HepG2 (cell line): Measurements from ENCODE around the gene MFSD11. TPM values are rescaled to one million over a fixed set of nuclear protein-coding genes. Genes with fewer than 3 reads are reported as not detected.

Source experiments
- ARHGAP35 ChIP-seq: sonication (generic); formaldehyde crosslinking; IDR thresholded peaks from 2 replicates; pipeline ENCODE4 v1.9.0; 2022; ENCODE audit warnings: mild to moderate bottlenecking, inconsistent platforms, moderate library complexity, missing genetic modification reagents, borderline replicate concordance
- ATM ChIP-seq: fragments of 450-650 bp; IDR thresholded peaks from 2 replicates; pipeline ENCODE4 v1.7.1; 2017; ENCODE audit warnings: mild to moderate bottlenecking, borderline replicate concordance
- FOSL2 ChIP-seq: sonication (generic); formaldehyde crosslinking; IDR thresholded peaks from 2 replicates; pipeline ENCODE4 v1.4.0; 2020; ENCODE audit warnings: missing genetic modification reagents
- HMG20B ChIP-seq: conservative IDR thresholded peaks from 2 replicates; pipeline ENCODE4 v1.6.1; 2016; ENCODE audit warnings: missing genetic modification reagents, missing compliant biosample characterization
- HOXA7 ChIP-seq: sonication (generic); formaldehyde crosslinking; IDR thresholded peaks from 2 replicates; pipeline ENCODE4 v1.8.1; 2022; ENCODE audit warnings: mild to moderate bottlenecking, missing genetic modification reagents, moderate library complexity
- KLF9 ChIP-seq: IDR thresholded peaks from 2 replicates; pipeline ENCODE4 v1.6.1; 2016; ENCODE audit warnings: low read depth
- NCOA2 ChIP-seq: sonication (generic); formaldehyde crosslinking; IDR thresholded peaks from 2 replicates; pipeline ENCODE4 v1.8.0; 2022; ENCODE audit warnings: inconsistent platforms
- NFIC ChIP-seq: IDR thresholded peaks from 2 replicates; pipeline ENCODE4 v1.6.1; 2012; ENCODE audit warnings: mild to moderate bottlenecking, low read length, inconsistent platforms
- NONO ChIP-seq, 2 experiments: fragments of 450-650 bp in 1 of 2; sonication (generic) in 1 of 2; formaldehyde crosslinking in 1 of 2; IDR thresholded peaks in 1 of 2; conservative IDR thresholded peaks in 1 of 2; 2 replicates each; pipeline versions ENCODE4 v1.6.1 to v1.8.0; 2017 to 2022; ENCODE audit warnings: mild to moderate bottlenecking in 1 of 2, missing genetic modification reagents in 1 of 2, moderate library complexity in 1 of 2
- NR2F1 ChIP-seq, 2 experiments: fragments of 450-650 bp in 1 of 2; formaldehyde crosslinking in 1 of 2; IDR thresholded peaks; 2 replicates each; pipeline versions ENCODE4 v1.5.0 to v1.6.1; 2016 to 2020; ENCODE audit warnings: mild to moderate bottlenecking in 1 of 2, missing compliant biosample characterization in 1 of 2, missing genetic modification reagents in 1 of 2, moderate library complexity in 1 of 2
- SAFB2 ChIP-seq: sonication (generic); formaldehyde crosslinking; IDR thresholded peaks from 2 replicates; pipeline ENCODE4 v1.5.1; 2020; ENCODE audit warnings: missing genetic modification reagents, low read depth, mild to moderate bottlenecking, borderline replicate concordance
- SETDB1 ChIP-seq: sonication (generic); formaldehyde crosslinking; IDR thresholded peaks from 2 replicates; pipeline ENCODE4 v1.5.1; 2020; ENCODE audit warnings: missing genetic modification reagents, mild to moderate bottlenecking, borderline replicate concordance
- ZBTB42 ChIP-seq: sonication (generic); formaldehyde crosslinking; IDR thresholded peaks from 2 replicates; pipeline ENCODE4 v1.5.0; 2020; ENCODE audit warnings: mild to moderate bottlenecking, missing genetic modification reagents
- ZMAT3 ChIP-seq: sonication (generic); formaldehyde crosslinking; conservative IDR thresholded peaks from 2 replicates; pipeline ENCODE4 v1.7.0; 2021; ENCODE audit warnings: missing genetic modification reagents
- ZNF24 ChIP-seq: fragments of 450-650 bp; IDR thresholded peaks from 2 replicates; pipeline ENCODE4 v1.6.1; 2017; ENCODE audit warnings: antibody characterized with exemption, mild to moderate bottlenecking
- ZNF292 ChIP-seq: sonication (generic); formaldehyde crosslinking; IDR thresholded peaks from 2 replicates; pipeline ENCODE4 v1.8.1; 2022; ENCODE audit warnings: mild to moderate bottlenecking, low read depth, missing genetic modification reagents, borderline replicate concordance
- ZNF335 ChIP-seq: sonication (generic); formaldehyde crosslinking; IDR thresholded peaks from 2 replicates; pipeline ENCODE4 v1.4.0; 2020; ENCODE audit warnings: missing genetic modification reagents
- ZNF44 ChIP-seq: sonication (generic); formaldehyde crosslinking; IDR thresholded peaks from 2 replicates; pipeline ENCODE4 v1.5.1; 2020; ENCODE audit warnings: mild to moderate bottlenecking, missing genetic modification reagents
- ZNF496 ChIP-seq: sonication (generic); formaldehyde crosslinking; IDR thresholded peaks from 2 replicates; pipeline ENCODE4 v1.8.1; 2023; ENCODE audit warnings: mild to moderate bottlenecking, moderate library complexity, missing genetic modification reagents; ENCODE audit not compliant: insufficient replicate concordance
- ZNF782 ChIP-seq: sonication (generic); formaldehyde crosslinking; IDR thresholded peaks from 2 replicates; pipeline ENCODE4 v1.4.0; 2020; ENCODE audit warnings: missing genetic modification reagents, mild to moderate bottlenecking, borderline replicate concordance
- ZNF790 ChIP-seq: sonication (generic); formaldehyde crosslinking; IDR thresholded peaks from 2 replicates; pipeline ENCODE4 v1.8.0; 2022; ENCODE audit warnings: missing genetic modification reagents, mild to moderate bottlenecking, borderline replicate concordance
- polyA plus RNA-seq, 8 experiments: library from polyadenylated mRNA; depleted of rRNA in 3 of 8; stranded (reverse) in 7 of 8; unstranded in 1 of 8; fragments of >200 nt; fragmentation: Illumina TruSeq in 4 of 8; extraction: Trizol in 4 of 8; gene quantifications; 2 replicates each; pipeline versions ENCODE4 v1.2.1 to v1.2.3, GENCODE V29; 2011 to 2016; ENCODE audit warnings: low read depth in 4 of 8, missing spikeins in 1 of 8, mixed read lengths in 1 of 8; ENCODE audit not compliant: insufficient read depth in 1 of 8
- total RNA-seq, 5 experiments: library from RNA; depleted of rRNA; stranded (reverse); fragments of >200 nt; fragmentation: Illumina TruSeq; extraction: Trizol; gene quantifications; 2 replicates each; pipeline ENCODE4 v1.2.3, GENCODE V29; 2016; ENCODE audit warnings: low read depth in 1 of 5
- TF ChIP-seq, protein P1 (sequence below): sonication (generic); formaldehyde crosslinking; IDR thresholded peaks from 2 replicates; pipeline ENCODE4 v1.5.0; 2020; ENCODE audit warnings: mild to moderate bottlenecking, missing genetic modification reagents, moderate library complexity
- TF ChIP-seq, protein P2 (sequence below): sonication (generic); formaldehyde crosslinking; conservative IDR thresholded peaks from 2 replicates; pipeline ENCODE4 v1.4.0; 2020; ENCODE audit warnings: missing genetic modification reagents
- TF ChIP-seq, protein P3 (sequence below): sonication (generic); formaldehyde crosslinking; IDR thresholded peaks from 2 replicates; pipeline ENCODE4 v1.4.0; 2020; ENCODE audit warnings: missing genetic modification reagents
- TF ChIP-seq, protein P4 (sequence below): sonication (generic); formaldehyde crosslinking; IDR thresholded peaks from 2 replicates; pipeline ENCODE4 v1.8.0; 2022; ENCODE audit warnings: mild to moderate bottlenecking, missing genetic modification reagents

MFSD11 gene
- total and polyA plus RNA-seq, 2 of the 13 experiments (the other 11 are each of a cell fraction or from before 2014, with no cell fraction given), result 26.1 to 36.3 TPM

DNA sequence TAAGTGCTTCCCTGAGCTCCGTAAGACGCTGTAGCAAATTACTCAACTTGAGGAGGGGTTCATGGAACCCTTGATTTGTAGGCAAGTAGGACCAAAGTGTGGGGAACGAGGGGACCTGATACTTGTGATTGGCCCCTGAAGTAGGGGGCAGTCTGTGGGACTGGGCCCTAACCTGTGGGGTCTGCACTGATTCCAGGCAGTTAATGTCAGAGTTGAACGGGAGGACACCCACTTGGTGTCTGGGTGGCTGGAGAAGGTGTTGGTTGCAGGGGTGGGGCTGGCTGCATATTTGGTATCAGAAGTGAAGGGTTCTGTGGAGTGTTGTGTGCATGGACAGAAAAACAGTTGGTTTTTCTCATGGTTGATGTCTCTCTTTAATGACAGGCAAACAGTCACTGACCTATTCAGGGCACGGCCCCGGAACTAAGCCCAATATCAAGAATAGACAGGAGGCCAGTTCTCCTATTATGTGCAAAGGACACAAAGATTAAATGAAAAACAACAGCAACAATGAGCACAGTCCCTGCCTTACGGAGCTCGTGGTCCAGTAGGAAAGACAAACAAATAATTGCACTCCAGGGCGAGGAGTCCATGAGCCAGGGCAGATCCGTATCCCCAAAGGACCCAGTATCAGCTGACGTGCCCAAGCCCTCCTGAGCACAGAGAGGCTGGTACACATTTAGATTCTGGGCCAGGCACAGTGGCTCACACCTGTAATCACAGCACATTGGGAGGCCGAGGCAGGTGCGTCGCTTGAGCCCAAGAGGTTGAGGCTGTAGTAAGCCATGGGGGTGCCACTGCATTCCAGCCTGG lies 46.3 kb upstream of the MFSD11 start (continued):
- TF ChIP-seq, protein P1, sequence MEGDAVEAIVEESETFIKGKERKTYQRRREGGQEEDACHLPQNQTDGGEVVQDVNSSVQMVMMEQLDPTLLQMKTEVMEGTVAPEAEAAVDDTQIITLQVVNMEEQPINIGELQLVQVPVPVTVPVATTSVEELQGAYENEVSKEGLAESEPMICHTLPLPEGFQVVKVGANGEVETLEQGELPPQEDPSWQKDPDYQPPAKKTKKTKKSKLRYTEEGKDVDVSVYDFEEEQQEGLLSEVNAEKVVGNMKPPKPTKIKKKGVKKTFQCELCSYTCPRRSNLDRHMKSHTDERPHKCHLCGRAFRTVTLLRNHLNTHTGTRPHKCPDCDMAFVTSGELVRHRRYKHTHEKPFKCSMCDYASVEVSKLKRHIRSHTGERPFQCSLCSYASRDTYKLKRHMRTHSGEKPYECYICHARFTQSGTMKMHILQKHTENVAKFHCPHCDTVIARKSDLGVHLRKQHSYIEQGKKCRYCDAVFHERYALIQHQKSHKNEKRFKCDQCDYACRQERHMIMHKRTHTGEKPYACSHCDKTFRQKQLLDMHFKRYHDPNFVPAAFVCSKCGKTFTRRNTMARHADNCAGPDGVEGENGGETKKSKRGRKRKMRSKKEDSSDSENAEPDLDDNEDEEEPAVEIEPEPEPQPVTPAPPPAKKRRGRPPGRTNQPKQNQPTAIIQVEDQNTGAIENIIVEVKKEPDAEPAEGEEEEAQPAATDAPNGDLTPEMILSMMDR (CRISPR knock-in tag), result no peak
- 0 out of 2 replicates have a peak, but pooled peaks have one; percentile 22 for TF ChIP-seq ZNF24
- no peak; a peak in 1 of 4 replicates for TF ChIP-seq NR2F1 (CRISPR knock-in tag; IDR thresholded peaks at IDR 0.05)
- TF ChIP-seq SAFB2 (CRISPR knock-in tag), result no peak
- 0 out of 2 replicates have a peak, but pooled peaks have one; percentile 45 for TF ChIP-seq KLF9 (CRISPR knock-in tag)
- TF ChIP-seq ATM, result no peak
- no peak for TF ChIP-seq NFIC
- TF ChIP-seq ZMAT3 (CRISPR knock-in tag), result peak; percentile 44; the same call in 1 of the 2 replicates
- no peak for TF ChIP-seq ZNF496 (CRISPR knock-in tag)
- TF ChIP-seq FOSL2 (CRISPR knock-in tag), result peak; percentile 14; the same call in 1 of the 2 replicates
- TF ChIP-seq HOXA7 (CRISPR knock-in tag), result no peak
- TF ChIP-seq ZNF292 (CRISPR knock-in tag), result peak; percentile 68; the same call in 1 of the 2 replicates
- TF ChIP-seq HMG20B (CRISPR knock-in tag), result no peak
- TF ChIP-seq ZNF335 (CRISPR knock-in tag), result no peak; the same call in 1 of the 2 replicates
- TF ChIP-seq NCOA2 (CRISPR knock-in tag), result peak; percentile 74
- peak; percentile 75; the same call in 1 of the 2 replicates for TF ChIP-seq ZBTB42 (CRISPR knock-in tag)
- TF ChIP-seq ZNF790 (CRISPR knock-in tag), result no peak
- TF ChIP-seq SETDB1 (CRISPR knock-in tag), result no peak
- TF ChIP-seq ZNF44, result no peak
- TF ChIP-seq ZNF782 (CRISPR knock-in tag), result no peak
- TF ChIP-seq, protein P2, sequence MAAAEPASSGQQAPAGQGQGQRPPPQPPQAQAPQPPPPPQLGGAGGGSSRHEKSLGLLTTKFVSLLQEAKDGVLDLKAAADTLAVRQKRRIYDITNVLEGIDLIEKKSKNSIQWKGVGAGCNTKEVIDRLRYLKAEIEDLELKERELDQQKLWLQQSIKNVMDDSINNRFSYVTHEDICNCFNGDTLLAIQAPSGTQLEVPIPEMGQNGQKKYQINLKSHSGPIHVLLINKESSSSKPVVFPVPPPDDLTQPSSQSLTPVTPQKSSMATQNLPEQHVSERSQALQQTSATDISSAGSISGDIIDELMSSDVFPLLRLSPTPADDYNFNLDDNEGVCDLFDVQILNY (CRISPR knock-in tag), result no peak
- no peak for TF ChIP-seq ARHGAP35 (CRISPR knock-in tag)
- no peak for TF ChIP-seq NONO (IDR thresholded peaks at IDR 0.05)
- peak; percentile 56 for TF ChIP-seq NONO (CRISPR knock-in tag; conservative IDR thresholded peaks at IDR 0.05)
- TF ChIP-seq, protein P3, sequence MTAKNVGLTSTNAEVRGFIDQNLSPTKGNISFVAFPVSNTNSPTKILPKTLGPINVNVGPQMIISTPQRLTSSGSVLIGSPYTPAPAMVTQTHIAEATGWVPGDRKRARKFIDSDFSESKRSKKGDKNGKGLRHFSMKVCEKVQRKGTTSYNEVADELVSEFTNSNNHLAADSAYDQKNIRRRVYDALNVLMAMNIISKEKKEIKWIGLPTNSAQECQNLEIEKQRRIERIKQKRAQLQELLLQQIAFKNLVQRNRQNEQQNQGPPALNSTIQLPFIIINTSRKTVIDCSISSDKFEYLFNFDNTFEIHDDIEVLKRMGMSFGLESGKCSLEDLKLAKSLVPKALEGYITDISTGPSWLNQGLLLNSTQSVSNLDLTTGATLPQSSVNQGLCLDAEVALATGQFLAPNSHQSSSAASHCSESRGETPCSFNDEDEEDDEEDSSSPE (CRISPR knock-in tag), result 0 out of 2 replicates have a peak, but pooled peaks have one; percentile 32
- TF ChIP-seq, protein P4, sequence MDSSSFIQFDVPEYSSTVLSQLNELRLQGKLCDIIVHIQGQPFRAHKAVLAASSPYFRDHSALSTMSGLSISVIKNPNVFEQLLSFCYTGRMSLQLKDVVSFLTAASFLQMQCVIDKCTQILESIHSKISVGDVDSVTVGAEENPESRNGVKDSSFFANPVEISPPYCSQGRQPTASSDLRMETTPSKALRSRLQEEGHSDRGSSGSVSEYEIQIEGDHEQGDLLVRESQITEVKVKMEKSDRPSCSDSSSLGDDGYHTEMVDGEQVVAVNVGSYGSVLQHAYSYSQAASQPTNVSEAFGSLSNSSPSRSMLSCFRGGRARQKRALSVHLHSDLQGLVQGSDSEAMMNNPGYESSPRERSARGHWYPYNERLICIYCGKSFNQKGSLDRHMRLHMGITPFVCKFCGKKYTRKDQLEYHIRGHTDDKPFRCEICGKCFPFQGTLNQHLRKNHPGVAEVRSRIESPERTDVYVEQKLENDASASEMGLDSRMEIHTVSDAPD, result no peak
